ENCODE results near the gene RASGRF2. TPM values are rescaled to one million over a fixed set of nuclear protein-coding genes. Genes with fewer than 3 reads are reported as not detected.

RASGRF2 gene
- total and polyA plus RNA-seq, 9 donors: 0.40 to 0.95 (median 0.61) TPM

- Histone ChIP-seq H3K4me1 (ENCODE audit: control insufficient read depth, insufficient read depth, low read length) (peaks cover 43% of the 10 kb centered on the region), H3K27me3 (ENCODE audit: control insufficient read depth, insufficient read depth, low read length) (no peaks in the 10 kb centered on the region), H3K9me3 (replicated peaks; ENCODE audit: control insufficient read depth, low read depth, low read length) (no peaks in the 10 kb centered on the region), H3K27ac (ENCODE audit: low read length) (no peak overlapping the region), H3K4me3 (ENCODE audit: low read length) (no peak overlapping the region), H3K36me3 (ENCODE audit: control insufficient read depth, insufficient read depth, low read length) (peaks cover 3% of the 10 kb centered on the region)
- WGBS (ENCODE audit: insufficient coverage): 63% methylated on average over 5 of the region's 8 CpGs
- DNase-seq: no peak
Measured at GRCh38 chr5:81230416-81230815, 270.3 kb downstream of the RASGRF2 start.

- H3K4me3 ChIP-seq (ENCODE audit: low read length): peak overlapping the region; percentile 42
- peaks cover 10% of the 10 kb centered on the region for H3K36me3 ChIP-seq (ENCODE audit: control insufficient read depth, insufficient read depth, low read length)
- peak overlapping the region; percentile 94 for H3K27ac ChIP-seq (ENCODE audit: low read length)
- H3K9me3 ChIP-seq (replicated peaks; ENCODE audit: control insufficient read depth, low read depth, low read length): no peaks in the 10 kb centered on the region
- peak; percentile 83 for DNase-seq
- no peaks in the 10 kb centered on the region for H3K27me3 ChIP-seq (ENCODE audit: control insufficient read depth, insufficient read depth, low read length)
- H3K4me1 ChIP-seq (ENCODE audit: control insufficient read depth, insufficient read depth, low read length): peaks cover 50% of the 10 kb centered on the region
- 30% methylated on average over 12 of the region's 12 CpGs for WGBS (ENCODE audit: insufficient coverage)
Measured at GRCh38 chr5:81232464-81233079, 272.4 kb downstream of the RASGRF2 start.

- peak within 1 kb of the TSS; percentile 42 for H3K4me3 ChIP-seq (ENCODE audit: low read length)
- H3K9me3 ChIP-seq (replicated peaks; ENCODE audit: control insufficient read depth, low read depth, low read length): no peaks in the 10 kb centered on the region
- peaks cover 50% of the 10 kb centered on the region for H3K4me1 ChIP-seq (ENCODE audit: control insufficient read depth, insufficient read depth, low read length)
- H3K27ac ChIP-seq (ENCODE audit: low read length): peak within 1 kb of the TSS; percentile 94
- peaks cover 10% of the 10 kb centered on the region for H3K36me3 ChIP-seq (ENCODE audit: control insufficient read depth, insufficient read depth, low read length)
- DNase-seq: peak; percentile 82
- H3K27me3 ChIP-seq (ENCODE audit: control insufficient read depth, insufficient read depth, low read length): no peaks in the 10 kb centered on the region
- 3% methylated on average over 19 of the region's 28 CpGs for WGBS (ENCODE audit: insufficient coverage)
Measured at GRCh38 chr5:81233080-81233634, 273.0 kb downstream of the RASGRF2 start, which contains the start of gene CKMT2. Gene CKMT2 (plus strand): TSS chr5:81233322. CDS start chr5:81251133, 17,811 bp downstream.

DNA sequence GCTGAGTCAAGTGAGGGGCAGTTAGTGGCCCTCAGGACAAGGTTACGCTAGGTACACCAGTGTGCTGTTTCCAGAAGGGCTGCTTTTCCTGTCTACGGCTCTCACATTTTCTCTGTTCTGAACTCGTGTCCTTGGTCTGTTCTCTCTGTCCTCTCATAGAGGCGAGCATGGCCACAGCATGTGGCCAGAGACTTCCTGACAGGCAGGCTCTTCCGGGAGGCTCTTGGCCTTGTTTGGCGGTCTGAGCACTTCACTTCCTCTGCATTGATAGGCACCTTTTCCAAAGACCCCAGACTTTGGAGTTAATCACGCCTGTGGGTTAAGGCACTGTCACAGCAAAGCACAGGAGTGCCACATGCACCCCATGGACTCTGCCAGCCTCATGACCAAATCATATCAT, 274.1 kb downstream of the RASGRF2 start:
- Histone ChIP-seq H3K9me3 (replicated peaks; ENCODE audit: control insufficient read depth, low read depth, low read length) (no peaks in the 10 kb centered on the region), H3K27me3 (ENCODE audit: control insufficient read depth, insufficient read depth, low read length) (no peaks in the 10 kb centered on the region), H3K36me3 (ENCODE audit: control insufficient read depth, insufficient read depth, low read length) (peaks cover 12% of the 10 kb centered on the region), H3K4me3 (ENCODE audit: low read length) (peak overlapping the region; percentile 9), H3K27ac (ENCODE audit: low read length) (peak overlapping the region; percentile 94), H3K4me1 (ENCODE audit: control insufficient read depth, insufficient read depth, low read length) (peaks cover 50% of the 10 kb centered on the region)
- no peak for DNase-seq
- 80% methylated on average over 7 of the region's 7 CpGs for WGBS (ENCODE audit: insufficient coverage)

- peak; percentile 18 for DNase-seq
- H3K9me3 ChIP-seq (replicated peaks; ENCODE audit: control insufficient read depth, low read depth, low read length): no peaks in the 10 kb centered on the region
- H3K4me3 ChIP-seq (ENCODE audit: low read length): no peak overlapping the region
- H3K27ac ChIP-seq (ENCODE audit: low read length): peak overlapping the region; percentile 94
- H3K36me3 ChIP-seq (ENCODE audit: control insufficient read depth, insufficient read depth, low read length): peaks cover 12% of the 10 kb centered on the region
- no peaks in the 10 kb centered on the region for H3K27me3 ChIP-seq (ENCODE audit: control insufficient read depth, insufficient read depth, low read length)
- 94% methylated on average over 2 of the region's 3 CpGs for WGBS (ENCODE audit: insufficient coverage)
- peaks cover 50% of the 10 kb centered on the region for H3K4me1 ChIP-seq (ENCODE audit: control insufficient read depth, insufficient read depth, low read length)
Measured at GRCh38 chr5:81234801-81235200, 274.6 kb downstream of the RASGRF2 start.

DNA sequence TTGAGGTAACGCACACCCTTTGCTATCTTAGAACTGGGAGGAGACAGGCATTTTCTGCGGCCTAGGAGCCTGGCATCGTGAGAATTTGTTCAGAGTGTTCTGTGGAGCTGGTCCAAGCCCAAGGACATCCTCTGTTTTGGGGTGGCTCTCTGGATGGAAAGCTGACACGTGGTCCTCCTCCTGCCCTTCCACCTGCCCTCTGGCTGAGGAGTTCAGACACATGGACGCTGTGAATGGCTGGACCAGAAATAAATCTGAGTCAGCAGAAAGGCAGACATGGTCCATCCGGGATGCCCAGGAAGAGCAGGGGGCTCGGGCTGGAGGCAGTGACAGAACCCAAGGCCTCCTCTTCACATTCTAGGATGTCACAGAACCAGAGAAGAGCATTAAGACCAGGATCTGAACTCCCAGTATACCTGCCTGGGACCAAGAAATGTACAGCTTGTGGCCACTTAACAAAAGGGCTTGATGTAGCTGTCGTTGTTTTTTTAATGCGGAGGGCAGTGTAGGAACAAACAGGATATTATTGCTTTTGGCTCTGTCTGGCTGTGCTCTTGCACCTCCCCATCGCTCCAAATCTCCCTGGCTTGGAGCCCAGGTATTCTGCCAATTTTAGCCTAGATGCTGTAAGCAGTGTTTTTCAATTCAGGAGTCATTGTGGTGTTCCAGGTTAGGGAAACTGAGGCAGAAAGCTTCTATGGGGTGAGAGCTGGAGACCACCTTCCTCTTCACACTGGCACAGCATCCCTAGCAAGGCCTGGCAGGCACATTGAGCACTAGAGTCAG, 275.3 kb downstream of the RASGRF2 start:
- H3K4me3 ChIP-seq (ENCODE audit: low read length): no peak overlapping the region
- H3K9me3 ChIP-seq (replicated peaks; ENCODE audit: control insufficient read depth, low read depth, low read length): no peaks in the 10 kb centered on the region
- H3K27ac ChIP-seq (ENCODE audit: low read length): peak overlapping the region; percentile 94
- H3K36me3 ChIP-seq (ENCODE audit: control insufficient read depth, insufficient read depth, low read length): peaks cover 17% of the 10 kb centered on the region
- peak; percentile 44 for DNase-seq
- WGBS (ENCODE audit: insufficient coverage): 77% methylated on average over 8 of the region's 10 CpGs
- no peaks in the 10 kb centered on the region for H3K27me3 ChIP-seq (ENCODE audit: control insufficient read depth, insufficient read depth, low read length)
- peaks cover 50% of the 10 kb centered on the region for H3K4me1 ChIP-seq (ENCODE audit: control insufficient read depth, insufficient read depth, low read length)

- H3K4me3 ChIP-seq (ENCODE audit: low read length): no peak overlapping the region
- no peak for DNase-seq
- WGBS (ENCODE audit: insufficient coverage): 81% methylated on average over 3 of the region's 4 CpGs
- H3K9me3 ChIP-seq (replicated peaks; ENCODE audit: control insufficient read depth, low read depth, low read length): no peaks in the 10 kb centered on the region
- peaks cover 31% of the 10 kb centered on the region for H3K4me1 ChIP-seq (ENCODE audit: control insufficient read depth, insufficient read depth, low read length)
- H3K36me3 ChIP-seq (ENCODE audit: control insufficient read depth, insufficient read depth, low read length): peaks cover 20% of the 10 kb centered on the region
- no peak overlapping the region for H3K27ac ChIP-seq (ENCODE audit: low read length)
- H3K27me3 ChIP-seq (ENCODE audit: control insufficient read depth, insufficient read depth, low read length): no peaks in the 10 kb centered on the region
Measured at GRCh38 chr5:81238460-81238859, 278.3 kb downstream of the RASGRF2 start.

DNA sequence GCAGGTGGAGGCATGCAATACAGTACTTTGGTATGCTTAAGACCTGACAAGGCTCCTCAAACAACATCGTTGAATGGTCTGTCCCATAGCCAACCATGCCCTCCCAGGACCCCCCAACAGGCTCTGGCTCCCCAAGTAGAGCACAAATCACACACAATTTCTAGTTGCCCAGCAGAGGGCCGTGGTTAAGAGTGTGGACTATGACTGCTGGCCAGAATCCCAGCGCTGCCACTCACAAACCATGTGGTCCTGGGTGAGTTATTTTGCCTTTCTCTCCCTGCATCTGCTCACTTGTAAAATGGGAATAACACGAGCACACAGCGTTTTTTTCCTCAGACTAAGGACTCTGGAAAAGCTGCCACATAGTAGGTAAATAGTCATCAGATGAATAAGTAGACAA, 279.4 kb downstream of the RASGRF2 start:
- Histone ChIP-seq H3K4me1 (ENCODE audit: control insufficient read depth, insufficient read depth, low read length) (peaks cover 23% of the 10 kb centered on the region), H3K27me3 (ENCODE audit: control insufficient read depth, insufficient read depth, low read length) (no peaks in the 10 kb centered on the region), H3K4me3 (ENCODE audit: low read length) (no peak overlapping the region), H3K27ac (ENCODE audit: low read length) (no peak overlapping the region), H3K36me3 (ENCODE audit: control insufficient read depth, insufficient read depth, low read length) (peaks cover 26% of the 10 kb centered on the region), H3K9me3 (replicated peaks; ENCODE audit: control insufficient read depth, low read depth, low read length) (no peaks in the 10 kb centered on the region)
- whole genome bisulfite sequencing (ENCODE audit: insufficient coverage): no CpG with 5 or more reads among the region's 5 CpGs
- no peak for DNase-seq

DNA sequence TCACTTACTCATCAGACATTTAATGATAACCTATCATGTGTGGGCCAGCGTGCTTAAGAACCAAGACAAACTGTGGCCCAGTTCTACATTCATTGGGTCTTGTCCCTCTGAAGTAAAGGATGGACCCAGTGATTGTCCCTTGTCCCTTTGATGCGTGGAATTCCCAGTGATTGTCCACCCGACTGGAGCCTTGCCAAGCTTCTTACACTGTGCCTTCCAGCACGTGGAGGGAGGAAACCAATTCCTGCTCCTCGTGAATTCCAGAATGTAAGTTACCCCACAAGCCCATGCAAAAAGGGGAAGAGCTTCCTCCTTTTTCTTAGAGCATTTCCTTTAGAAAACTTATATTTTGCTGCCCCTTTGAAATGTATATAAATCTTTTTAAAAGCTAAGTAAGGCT, 280.8 kb downstream of the RASGRF2 start:
- DNase-seq: no peak
- H3K27me3 ChIP-seq (ENCODE audit: control insufficient read depth, insufficient read depth, low read length): no peaks in the 10 kb centered on the region
- peaks cover 26% of the 10 kb centered on the region for H3K36me3 ChIP-seq (ENCODE audit: control insufficient read depth, insufficient read depth, low read length)
- H3K27ac ChIP-seq (ENCODE audit: low read length): no peak overlapping the region
- peaks cover 23% of the 10 kb centered on the region for H3K4me1 ChIP-seq (ENCODE audit: control insufficient read depth, insufficient read depth, low read length)
- H3K9me3 ChIP-seq (replicated peaks; ENCODE audit: control insufficient read depth, low read depth, low read length): no peaks in the 10 kb centered on the region
- WGBS (ENCODE audit: insufficient coverage): 60% methylated on average over 1 of the region's 5 CpGs
- no peak overlapping the region for H3K4me3 ChIP-seq (ENCODE audit: low read length)

DNA sequence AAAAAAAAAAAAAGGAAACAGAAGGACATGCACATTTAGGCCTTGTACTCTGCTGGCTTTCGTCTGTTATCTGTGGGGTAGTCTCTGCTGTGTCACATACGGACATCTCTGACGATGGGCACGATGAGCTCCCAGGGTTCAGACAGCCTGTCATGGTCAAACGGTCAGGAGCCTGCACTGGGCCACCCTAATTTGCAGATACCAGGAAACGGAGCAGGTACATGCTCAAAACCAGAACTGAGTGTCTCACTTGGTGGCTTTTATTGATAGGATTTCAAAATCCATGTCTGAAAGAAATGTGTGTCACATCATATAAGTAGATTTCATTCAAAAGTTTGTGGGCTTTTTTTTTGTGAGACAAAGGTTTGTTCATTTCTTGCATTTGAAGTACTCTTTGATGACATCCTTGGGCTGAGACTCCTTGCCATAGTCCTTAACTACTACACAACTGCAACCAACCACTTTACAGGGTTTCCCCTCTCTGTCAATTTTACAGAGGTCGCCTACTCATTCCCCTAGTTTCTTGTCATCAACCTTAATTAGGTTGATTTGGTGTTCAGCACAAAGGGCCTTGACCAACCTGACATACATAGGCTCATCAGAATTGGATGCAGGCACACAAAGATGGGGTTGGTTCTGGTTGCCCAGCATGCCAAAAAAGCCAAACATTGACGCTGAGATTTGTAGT, 281.9 kb downstream of the RASGRF2 start:
- Histone ChIP-seq H3K27ac (ENCODE audit: low read length) (no peak overlapping the region), H3K4me1 (ENCODE audit: control insufficient read depth, insufficient read depth, low read length) (peaks cover 31% of the 10 kb centered on the region), H3K27me3 (ENCODE audit: control insufficient read depth, insufficient read depth, low read length) (no peaks in the 10 kb centered on the region), H3K4me3 (ENCODE audit: low read length) (no peak overlapping the region), H3K36me3 (ENCODE audit: control insufficient read depth, insufficient read depth, low read length) (peaks cover 21% of the 10 kb centered on the region), H3K9me3 (replicated peaks; ENCODE audit: control insufficient read depth, low read depth, low read length) (no peaks in the 10 kb centered on the region)
- WGBS (ENCODE audit: insufficient coverage): 61% methylated on average over 5 of the region's 8 CpGs
- DNase-seq: no peak

Measured in muscle of leg (tissue), 11 donors.